Body of pancreas (tissue), 4 donors: Measurements from ENCODE around the gene SHISAL1. TPM values are rescaled to one million over a fixed set of nuclear protein-coding genes. Genes with fewer than 3 reads are reported as not detected.
A peak's percentile ranks its signal among the peaks of the same experiment; 100 is the strongest.

Experiments used
- ATAC-seq: fragments of 150-250 bp; one replicate; pipeline ENCODE4 v1.9.1; 2016
- DNase-seq, 4 donors: peaks; one replicate each; pipeline ENCODE4 v3.0.0-alpha.2; 2019
- H3K27ac ChIP-seq, 4 donors: fragments of 200-600 bp; sonication (generic); 1 replicate in 3 of 4; 2 replicates in 1 of 4; pipeline versions ENCODE4 v1.5.1 to v1.6.1; 2016 to 2019; ENCODE audit warnings: mild to moderate bottlenecking in 1 of 4, mixed read lengths in 1 of 4, moderate library complexity in 1 of 4
- H3K27me3 ChIP-seq, 2 donors: fragments of 200-600 bp; sonication (generic); one replicate each; pipeline ENCODE4 v1.6.0; 2016; ENCODE audit warnings: mild to moderate bottlenecking in 1 of 2
- H3K36me3 ChIP-seq, 2 donors: fragments of 200-600 bp; sonication (generic); replicated peaks in 1 of 2; 2 replicates each; pipeline ENCODE4 v1.5.1; 2016; ENCODE audit warnings: low read depth in 2 of 2; ENCODE audit not compliant: insufficient read depth in 1 of 2
- H3K4me1 ChIP-seq: fragments of 200-600 bp; sonication (generic); one replicate; pipeline ENCODE4 v1.6.0; 2016
- H3K4me3 ChIP-seq, 2 donors: fragments of 200-600 bp; sonication (generic); 1 replicate in 1 of 2; 2 replicates in 1 of 2; pipeline ENCODE4 v1.5.1; 2016 to 2019
- H3K9me3 ChIP-seq, 3 donors: fragments of 200-600 bp; sonication (generic); 1 replicate in 2 of 3; 2 replicates in 1 of 3; pipeline ENCODE4 v1.5.1; 2016
- CTCF ChIP-seq, 7 experiments: fragments of 450-650 bp in 4 of 7; fragments of 200-600 bp in 3 of 7; sonication (generic) in 3 of 7; IDR thresholded peaks; one replicate each; pipeline ENCODE4 v1.5.1; 2016 to 2019; ENCODE audit warnings: antibody characterized with exemption in 7 of 7
- POLR2A ChIP-seq, 3 donors: fragments of 450-650 bp; IDR thresholded peaks; one replicate each; pipeline ENCODE4 v1.6.1; 2016; ENCODE audit warnings: antibody characterized with exemption in 3 of 3, mild to moderate bottlenecking in 2 of 3
- whole genome bisulfite sequencing, 2 donors: methylation state at CpG; one replicate each; pipeline ENCODE4 v1.1.5; 2017; 5-methylcytosine and 5-hydroxymethylcytosine counted together
- intact Hi-C: fragments of 100-400 bp; cut with DNase I; formaldehyde crosslinking; loops from one replicate; pipeline ENCODE4 v1.15.1; 2023
- total RNA-seq, 2 donors: library from RNA; depleted of rRNA; stranded (reverse); fragments of >200 nt; gene quantifications; one replicate each; pipeline ENCODE4 v1.1.0, GENCODE V29; 2016

SHISAL1 gene
- total RNA-seq, 2 donors from 2014 or later: 0.78 to 1.6 TPM

GRCh38 chr22:44271732-44272400 is 40.9 kb downstream of the SHISAL1 start:
- DNase-seq (no peak), ATAC-seq (no peak)
- Histone ChIP-seq H3K4me1 (peaks cover 13% of the 10 kb centered on the region), H3K9me3 (no peaks in the 10 kb centered on the region), H3K36me3 (no peaks in the 10 kb centered on the region), H3K4me3 (no peak overlapping the region), H3K27me3 (no peaks in the 10 kb centered on the region), H3K27ac (no peak overlapping the region)
- intact Hi-C loops: no loop called here
- TF ChIP-seq CTCF (IDR thresholded peaks at IDR 0.05) (no peak), POLR2A (IDR thresholded peaks at IDR 0.05) (no peak)
- WGBS, 2 donors: 69 to 71% methylated on average over 11 of the region's 11 CpGs

- intact Hi-C loops: no loop called here
- DNase-seq (no peak), ATAC-seq (no peak)
- no peaks in the 10 kb centered on the region for H3K27me3 ChIP-seq
- peaks cover 13% of the 10 kb centered on the region for H3K4me1 ChIP-seq
- H3K9me3 ChIP-seq: no peaks in the 10 kb centered on the region
- TF ChIP-seq POLR2A (IDR thresholded peaks at IDR 0.05): no peak
- no peak for TF ChIP-seq CTCF (IDR thresholded peaks at IDR 0.05)
- H3K36me3 ChIP-seq: no peaks in the 10 kb centered on the region
- H3K4me3 ChIP-seq: no peak overlapping the region
- H3K27ac ChIP-seq: peak overlapping the region in 1 of 4 donors; percentile 28
Measured at GRCh38 chr22:44271010-44271500, 41.7 kb downstream of the SHISAL1 start.

- Histone ChIP-seq H3K27me3 (no peaks in the 10 kb centered on the region), H3K27ac (peak overlapping the region in 1 of 4 donors; percentile 28), H3K4me3 (no peak overlapping the region), H3K36me3 (no peaks in the 10 kb centered on the region), H3K4me1 (peaks cover 11% of the 10 kb centered on the region), H3K9me3 (no peaks in the 10 kb centered on the region)
- ATAC-seq (no peak), DNase-seq (no peak)
- TF ChIP-seq POLR2A (IDR thresholded peaks at IDR 0.05) (no peak), CTCF (IDR thresholded peaks at IDR 0.05) (no peak)
- intact Hi-C loops: no loop called here
- WGBS, 2 donors: 45 to 79% methylated on average over 8 to 9 of the region's 9 CpGs
Measured at GRCh38 chr22:44270556-44270880, 42.2 kb downstream of the SHISAL1 start.

GRCh38 chr22:44269757-44270555 is 42.8 kb downstream of the SHISAL1 start:
- H3K4me3 ChIP-seq: no peak overlapping the region
- 56 to 67% methylated on average over 17 of the region's 17 CpGs for WGBS, 2 donors
- H3K27ac ChIP-seq: peak overlapping the region in 1 of 4 donors; percentile 28
- DNase-seq: peak in 2 of 4 donors; percentile 32 to 51
- peaks cover 6% of the 10 kb centered on the region for H3K4me1 ChIP-seq
- H3K9me3 ChIP-seq: no peaks in the 10 kb centered on the region
- ATAC-seq: no peak
- intact Hi-C loops: no loop called here
- H3K27me3 ChIP-seq: no peaks in the 10 kb centered on the region
- TF ChIP-seq CTCF (IDR thresholded peaks at IDR 0.05): no peak
- no peak for TF ChIP-seq POLR2A (IDR thresholded peaks at IDR 0.05)
- no peaks in the 10 kb centered on the region for H3K36me3 ChIP-seq
